Superior temporal gyrus (tissue), 1 donor: ENCODE measurements around the gene ELMO1.

Experiments used
- DNase-seq: peaks from one replicate; pipeline ENCODE4 v3.0.0-alpha.2; 2016; ENCODE audit errors: extremely low spot score

Gene ELMO1

GRCh38 chr7:37448636-37449361, at the start of gene ELMO1:
ELMO1 (minus strand) TSS chr7:37448864; CDS start chr7:37342690, 106,174 bp downstream.
- DNase-seq: peak; percentile 83

- peak; percentile 65 for DNase-seq
Observed at GRCh38 chr7:37497576-37497975, 48.9 kb upstream of the ELMO1 start.

GRCh38 chr7:37495574-37496184, 47.0 kb upstream of the ELMO1 start:
- DNase-seq: peak; percentile 86

- DNase-seq: no peak
Observed at GRCh38 chr7:37494926-37495325, 46.3 kb upstream of the ELMO1 start.

- no peak for DNase-seq
Observed at GRCh38 chr7:37493810-37494209, 45.1 kb upstream of the ELMO1 start.

- peak; percentile 89 for DNase-seq
Observed at GRCh38 chr7:37493123-37493522, 44.5 kb upstream of the ELMO1 start.

- no peak for DNase-seq
Observed at GRCh38 chr7:37491919-37492694, 43.4 kb upstream of the ELMO1 start.

- DNase-seq: peak; percentile 86
Observed at GRCh38 chr7:37489703-37490102, 41.0 kb upstream of the ELMO1 start.

GRCh38 chr7:37488163-37488764, 39.6 kb upstream of the ELMO1 start:
- DNase-seq: no peak

GRCh38 chr7:37484426-37485073, 35.9 kb upstream of the ELMO1 start:
- peak; percentile 55 for DNase-seq

GRCh38 chr7:37483627-37484026, 35.0 kb upstream of the ELMO1 start:
- peak; percentile 70 for DNase-seq

GRCh38 chr7:37482953-37483352, 34.3 kb upstream of the ELMO1 start:
- DNase-seq: peak; percentile 69

- DNase-seq: peak; percentile 83
Observed at GRCh38 chr7:37482505-37482904, 33.8 kb upstream of the ELMO1 start.

GRCh38 chr7:37481722-37482288, 33.1 kb upstream of the ELMO1 start:
- peak; percentile 69 for DNase-seq

- peak; percentile 77 for DNase-seq
Observed at GRCh38 chr7:37481154-37481553, 32.5 kb upstream of the ELMO1 start.

GRCh38 chr7:37480041-37481031, 31.7 kb upstream of the ELMO1 start:
- DNase-seq: peak; percentile 76

GRCh38 chr7:37476881-37477450, 28.3 kb upstream of the ELMO1 start:
- no peak for DNase-seq

GRCh38 chr7:37476428-37476827, 27.8 kb upstream of the ELMO1 start:
- DNase-seq: peak; percentile 74

- DNase-seq: no peak
Observed at GRCh38 chr7:37475646-37476045, 27.0 kb upstream of the ELMO1 start.

- no peak for DNase-seq
Observed at GRCh38 chr7:37471619-37472018, 23.0 kb upstream of the ELMO1 start.
